CD4-positive, alpha-beta T cell (primary cell): ENCODE results near the gene GPR183. TPM values are rescaled to one million over a fixed set of nuclear protein-coding genes. Genes with fewer than 3 reads are reported as not detected.
A peak's percentile ranks its signal among the peaks of the same experiment; 100 is the strongest.

Experiments
- ATAC-seq: fragments of 200-7000 bp; cut with Tn5 transposase; one replicate; pipeline ENCODE4 v1.10.0; 2022; ENCODE audit warnings: mild to moderate bottlenecking; ENCODE audit not compliant: poor library complexity
- CTCF ChIA-PET: fragments of 350-600 bp; sonication (Branson Sonifier 250); formaldehyde crosslinking; loops from one replicate; lab custom pipeline; 2021; ENCODE audit warnings: antibody characterized with exemption, inconsistent platforms; lab: Charles Lee
- POLR2A ChIA-PET: fragments of 350-600 bp; sonication (Branson Sonifier 250); formaldehyde crosslinking; loops from one replicate; lab custom pipeline; 2021; ENCODE audit warnings: antibody characterized with exemption, inconsistent platforms; lab: Charles Lee
- DNase-seq, 14 experiments: peaks; one replicate each; pipeline ENCODE4 v3.0.0-alpha.2; 2013 to 2020; ENCODE audit warnings: mixed read lengths in 2 of 14
- H3K27ac ChIP-seq, 2 donors: one replicate each; pipeline versions ENCODE4 v1.5.1 to v1.7.0; 2013; ENCODE audit warnings: low read length in 2 of 2, low read depth in 1 of 2, mild to moderate bottlenecking in 1 of 2
- H3K27me3 ChIP-seq, 2 experiments: 1 replicate in 1 of 2; 2 replicates in 1 of 2; pipeline versions ENCODE4 v1.6.1 to v1.7.0; 2013; ENCODE audit warnings: low read length in 2 of 2, control low read depth in 1 of 2, mild to moderate bottlenecking in 1 of 2, moderate library complexity in 1 of 2; ENCODE audit not compliant: insufficient read depth in 2 of 2, control insufficient read depth in 1 of 2
- H3K36me3 ChIP-seq: one replicate; pipeline ENCODE4 v1.6.1; 2013; ENCODE audit warnings: low read length, control low read depth; ENCODE audit not compliant: insufficient read depth
- H3K4me1 ChIP-seq: one replicate; pipeline ENCODE4 v1.6.1; 2013; ENCODE audit warnings: low read length, control low read depth; ENCODE audit not compliant: insufficient read depth
- H3K4me3 ChIP-seq: one replicate; pipeline ENCODE4 v1.5.1; 2013; ENCODE audit warnings: mild to moderate bottlenecking, low read length, moderate library complexity
- H3K9me3 ChIP-seq, 2 experiments: 1 replicate in 1 of 2; 2 replicates in 1 of 2; pipeline versions ENCODE4 v1.6.1 to v1.7.0; 2013; ENCODE audit warnings: low read length in 2 of 2, mild to moderate bottlenecking in 2 of 2, control low read depth in 1 of 2, moderate library complexity in 1 of 2; ENCODE audit not compliant: control insufficient read depth in 1 of 2, insufficient read depth in 1 of 2
- H3K27ac Mint-ChIP-seq: one replicate; pipeline ENCODE4 v1.8.0; 2020; ENCODE audit warnings: mixed read lengths
- H3K27me3 Mint-ChIP-seq: one replicate; pipeline ENCODE4 v1.8.0; 2021; ENCODE audit warnings: mixed read lengths
- H3K36me3 Mint-ChIP-seq: one replicate; pipeline ENCODE4 v1.8.0; 2021; ENCODE audit warnings: low read depth, mixed read lengths
- H3K4me1 Mint-ChIP-seq: one replicate; pipeline ENCODE4 v1.8.0; 2021; ENCODE audit warnings: low read depth, mixed read lengths
- H3K4me3 Mint-ChIP-seq: one replicate; pipeline ENCODE4 v1.8.0; 2020; ENCODE audit warnings: mild to moderate bottlenecking, mixed read lengths
- H3K9me3 Mint-ChIP-seq: one replicate; pipeline ENCODE4 v1.8.0; 2020; ENCODE audit warnings: mixed read lengths
- CTCF ChIP-seq: fragments of 200-600 bp; IDR thresholded peaks from one replicate; pipeline ENCODE4 v1.8.0; 2022; ENCODE audit warnings: antibody characterized with exemption, mild to moderate bottlenecking
- intact Hi-C, 2 experiments: fragments of 100-400 bp; cut with DNase I in 1 of 2; cut with micrococcal nuclease in 1 of 2; formaldehyde crosslinking; loops; one replicate each; pipeline versions ENCODE4 v1.15.1 to v1.9.0; 2023 to 2025; cut with DNase I, micrococcal nuclease
- total RNA-seq, 174 experiments: library from RNA in 2 of 174; stranded (reverse) in 2 of 174; gene quantifications; one replicate each; pipeline ENCODE4 v1.2.3 and lab custom pipeline; 2021 to 2026

Gene GPR183
- total RNA-seq, 2 experiments from 2014 or later, result 330 to 337 TPM

- Histone ChIP-seq H3K4me3 (peak overlapping the region; percentile 83), H3K27me3 (no peaks in the 10 kb centered on the region), H3K27ac (peak overlapping the region; percentile 68 to 74), H3K4me1 (peaks cover 45% of the 10 kb centered on the region), H3K36me3 (peaks cover 55% of the 10 kb centered on the region), H3K9me3 (no peaks in the 10 kb centered on the region)
- no peak for TF ChIP-seq CTCF
- H3K4me1 Mint-ChIP-seq, result peaks cover 72% of the 10 kb centered on the region
- no peak for DNase-seq
- CTCF ChIA-PET, result interaction anchor here (1.0 to 6.4 kb wide), 6 partner anchors 32 to 134 kb away, joined by 3 to 44 read pairs (median 3); no protein-coding TSS in a partner anchor
- peak overlapping the region; percentile 89 for H3K27ac Mint-ChIP-seq
- ATAC-seq, result no peak
- intact Hi-C loops, result no loop called here
- no peaks in the 10 kb centered on the region for H3K9me3 Mint-ChIP-seq
- H3K36me3 Mint-ChIP-seq, result peaks cover 90% of the 10 kb centered on the region
- POLR2A ChIA-PET, result interaction anchor here (0.7 to 13.9 kb wide), 24 partner anchors 9 to 119 kb away, joined by 3 to 220 read pairs (median 6); partner anchors contain the start of gene GPR18
- H3K27me3 Mint-ChIP-seq, result no peaks in the 10 kb centered on the region
- H3K4me3 Mint-ChIP-seq, result peak overlapping the region; percentile 97
Observed at GRCh38 chr13:99302637-99303505, 4.3 kb downstream of the GPR183 start.

- ATAC-seq (no peak), DNase-seq (no peak)
- intact Hi-C loops, result no loop called here
- CTCF ChIA-PET, result interaction anchor here (0.7 to 6.4 kb wide), 8 partner anchors 31 to 135 kb away, joined by 3 to 44 read pairs (median 3); no protein-coding TSS in a partner anchor
- Histone ChIP-seq H3K27me3 (no peaks in the 10 kb centered on the region), H3K4me3 (peak overlapping the region; percentile 83), H3K4me1 (peaks cover 42% of the 10 kb centered on the region), H3K9me3 (no peaks in the 10 kb centered on the region), H3K27ac (peak overlapping the region; percentile 68 to 74), H3K36me3 (peaks cover 62% of the 10 kb centered on the region)
- peak overlapping the region; percentile 89 for H3K27ac Mint-ChIP-seq
- TF ChIP-seq CTCF, result no peak
- no peaks in the 10 kb centered on the region for H3K9me3 Mint-ChIP-seq
- POLR2A ChIA-PET, result interaction anchor here (0.9 to 13.9 kb wide), 20 partner anchors 8 to 120 kb away, joined by 3 to 220 read pairs (median 8); partner anchors contain the start of gene GPR18
- H3K27me3 Mint-ChIP-seq, result no peaks in the 10 kb centered on the region
- H3K4me1 Mint-ChIP-seq, result peaks cover 72% of the 10 kb centered on the region
- peak overlapping the region; percentile 97 for H3K4me3 Mint-ChIP-seq
- peaks cover 90% of the 10 kb centered on the region for H3K36me3 Mint-ChIP-seq
Observed at GRCh38 chr13:99301913-99302636, 5.1 kb downstream of the GPR183 start.
